Fibroblast of skin of abdomen (primary cell): ENCODE measurements around the gene AIFM3.
A peak's percentile ranks its signal among the peaks of the same experiment; 100 is the strongest.
"Not testable (repeated sequence)": the region's sequence is repeated elsewhere in the genome, so short reads cannot be mapped to it uniquely, and the experiment has no call there.

Experiments
- DNase-seq: peaks from one replicate; pipeline ENCODE4 v3.0.0-alpha.2; 2013

Gene AIFM3

GRCh38 chr22:21003782-21004181 lies 36.7 kb downstream of the AIFM3 start:
- DNase-seq, result no peak

- DNase-seq, result not testable (repeated sequence)
These were observed 42.2 kb downstream of the AIFM3 start for GRCh38 chr22:21009208-21009607.

- peak; percentile 44 for DNase-seq
These were observed 42.8 kb downstream of the AIFM3 start for GRCh38 chr22:21009638-21010425.

- no peak for DNase-seq
These were observed 43.5 kb downstream of the AIFM3 start for GRCh38 chr22:21010426-21011113.

- no peak for DNase-seq
These were observed 45.7 kb downstream of the AIFM3 start for GRCh38 chr22:21012446-21013407.

GRCh38 chr22:21013657-21014201 lies 46.7 kb downstream of the AIFM3 start:
- no peak for DNase-seq

- peak; percentile 91 for DNase-seq
These were observed 47.2 kb downstream of the AIFM3 start for GRCh38 chr22:21014202-21014725.

GRCh38 chr22:21014726-21015465 lies 47.8 kb downstream of the AIFM3 start, which contains the start of gene P2RX6:
Gene P2RX6, plus strand, starts transcription at chr22:21015165. Its CDS starts 10 bp downstream, at chr22:21015175.
- peak; percentile 40 for DNase-seq

GRCh38 chr22:21015466-21016006 lies 48.5 kb downstream of the AIFM3 start:
- DNase-seq, result no peak

- no peak for DNase-seq
These were observed 49.8 kb downstream of the AIFM3 start for GRCh38 chr22:21016644-21017420.

GRCh38 chr22:21018314-21018713 lies 51.3 kb downstream of the AIFM3 start:
- DNase-seq, result no peak

GRCh38 chr22:21020802-21021429 lies 53.9 kb downstream of the AIFM3 start:
- DNase-seq, result no peak

- no peak for DNase-seq
These were observed 55.5 kb downstream of the AIFM3 start for GRCh38 chr22:21022507-21022906.

GRCh38 chr22:21022955-21023614 lies 56.0 kb downstream of the AIFM3 start:
- DNase-seq, result no peak

- DNase-seq, result no peak
These were observed 58.2 kb downstream of the AIFM3 start for GRCh38 chr22:21025266-21025665.

- DNase-seq, result no peak
These were observed 59.0 kb downstream of the AIFM3 start for GRCh38 chr22:21025763-21026755.

- peak; percentile 61 for DNase-seq
These were observed 60.0 kb downstream of the AIFM3 start for GRCh38 chr22:21026783-21027692.
